ENCODE results near the gene DNAH6.

GRCh38 chr2:84779781-84780180 lies 263.5 kb downstream of the DNAH6 start:
- TF ChIP-seq POLR2A (IDR thresholded peaks at IDR 0.05), result no peak
- no peak for TF ChIP-seq CTCF (IDR thresholded peaks at IDR 0.05)

Measured in right lobe of liver (tissue), 4 donors.